ENCODE measurements around the gene ANKUB1.

Gene ANKUB1

GRCh38 chr3:149777414-149778214 is 14.7 kb downstream of the ANKUB1 start:
- TF ChIP-seq, protein P1, sequence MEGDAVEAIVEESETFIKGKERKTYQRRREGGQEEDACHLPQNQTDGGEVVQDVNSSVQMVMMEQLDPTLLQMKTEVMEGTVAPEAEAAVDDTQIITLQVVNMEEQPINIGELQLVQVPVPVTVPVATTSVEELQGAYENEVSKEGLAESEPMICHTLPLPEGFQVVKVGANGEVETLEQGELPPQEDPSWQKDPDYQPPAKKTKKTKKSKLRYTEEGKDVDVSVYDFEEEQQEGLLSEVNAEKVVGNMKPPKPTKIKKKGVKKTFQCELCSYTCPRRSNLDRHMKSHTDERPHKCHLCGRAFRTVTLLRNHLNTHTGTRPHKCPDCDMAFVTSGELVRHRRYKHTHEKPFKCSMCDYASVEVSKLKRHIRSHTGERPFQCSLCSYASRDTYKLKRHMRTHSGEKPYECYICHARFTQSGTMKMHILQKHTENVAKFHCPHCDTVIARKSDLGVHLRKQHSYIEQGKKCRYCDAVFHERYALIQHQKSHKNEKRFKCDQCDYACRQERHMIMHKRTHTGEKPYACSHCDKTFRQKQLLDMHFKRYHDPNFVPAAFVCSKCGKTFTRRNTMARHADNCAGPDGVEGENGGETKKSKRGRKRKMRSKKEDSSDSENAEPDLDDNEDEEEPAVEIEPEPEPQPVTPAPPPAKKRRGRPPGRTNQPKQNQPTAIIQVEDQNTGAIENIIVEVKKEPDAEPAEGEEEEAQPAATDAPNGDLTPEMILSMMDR (IDR thresholded peaks at IDR 0.05; ENCODE audit: insufficient read depth, low read depth, low read length, missing control alignments) = no peak
- no peak overlapping the region for H3K4me3 ChIP-seq (ENCODE audit: low read length)
- DNase-seq (ENCODE audit: low read depth) = no peak

DNA sequence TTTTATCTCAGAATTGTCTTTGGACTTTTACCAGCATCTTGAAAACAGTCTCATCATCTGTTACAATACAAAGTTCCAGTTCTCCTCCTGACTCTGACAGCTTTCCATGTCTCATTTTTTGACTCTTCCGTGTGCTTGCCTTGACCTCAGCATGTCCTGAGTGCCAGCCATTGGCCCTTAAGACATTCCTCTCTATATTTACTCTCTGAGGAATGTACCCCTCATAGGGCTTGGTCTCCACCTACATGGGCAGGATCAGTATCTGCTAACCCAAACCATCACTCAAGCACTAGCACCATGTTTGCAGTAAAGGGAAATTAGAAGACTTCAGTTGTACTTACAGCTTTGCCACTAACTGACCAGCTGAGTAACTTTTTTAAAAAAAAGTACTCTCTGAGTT is 16.2 kb downstream of the ANKUB1 start:
- no peak for DNase-seq (ENCODE audit: low read depth)
- no peak overlapping the region for H3K4me3 ChIP-seq (ENCODE audit: low read length)
- TF ChIP-seq, protein P1 (IDR thresholded peaks at IDR 0.05; ENCODE audit: insufficient read depth, low read depth, low read length, missing control alignments) = no peak

DNA sequence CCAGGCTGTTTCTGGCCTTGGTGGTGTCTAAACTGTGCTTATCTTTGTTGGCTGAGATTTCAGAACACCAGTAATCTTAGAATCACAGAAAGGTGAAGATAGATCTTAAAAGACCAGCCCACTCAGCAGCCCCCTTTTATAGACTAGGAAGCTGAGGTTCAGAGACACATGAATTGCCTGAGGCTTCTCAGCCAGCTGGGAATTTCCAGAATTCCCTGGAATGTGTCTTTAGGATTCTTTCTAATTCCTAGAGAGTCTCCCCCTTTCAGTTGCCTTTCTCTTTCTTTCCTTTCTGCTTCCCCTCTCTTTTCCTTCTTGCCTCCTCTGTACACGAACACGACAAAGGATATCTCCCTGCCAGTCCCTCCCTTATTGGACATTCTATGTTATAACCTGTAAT is 19.5 kb downstream of the ANKUB1 start:
- no peak overlapping the region for H3K4me3 ChIP-seq (ENCODE audit: low read length)
- no peak for DNase-seq (ENCODE audit: low read depth)
- TF ChIP-seq, protein P1 (IDR thresholded peaks at IDR 0.05; ENCODE audit: insufficient read depth, low read depth, low read length, missing control alignments) = no peak

DNA sequence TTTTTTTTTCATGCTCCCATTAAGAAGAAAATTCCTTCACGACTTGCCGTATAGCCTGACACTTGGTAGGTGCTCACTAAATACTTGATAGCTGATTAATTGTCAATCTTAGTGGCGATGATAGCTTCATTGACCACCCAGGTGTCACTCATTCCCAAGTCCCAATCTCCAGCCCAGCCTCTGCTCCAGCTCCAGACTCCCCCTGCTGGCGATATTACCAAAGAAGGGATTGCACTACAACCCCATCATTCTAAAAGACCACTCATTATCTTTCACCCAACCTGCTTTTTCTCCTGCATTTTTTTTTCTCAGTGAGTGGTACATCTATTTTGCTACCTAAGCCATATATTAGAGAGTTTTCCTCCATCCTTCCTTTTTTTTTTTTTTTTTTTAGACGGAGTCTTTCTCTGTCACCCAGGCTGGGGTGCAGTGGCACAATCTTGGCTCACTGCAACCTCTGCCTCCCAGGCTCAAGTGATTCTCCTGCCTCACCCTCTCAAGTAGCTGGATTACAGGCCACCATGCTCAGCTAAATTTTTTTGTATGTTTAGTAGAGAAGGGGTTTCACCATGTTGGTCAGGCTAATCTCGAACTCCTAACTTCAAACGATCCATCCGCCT is 20.6 kb downstream of the ANKUB1 start:
- DNase-seq (ENCODE audit: low read depth) = peak; percentile 52
- no peak overlapping the region for H3K4me3 ChIP-seq (ENCODE audit: low read length)
- TF ChIP-seq, protein P1 (IDR thresholded peaks at IDR 0.05; ENCODE audit: insufficient read depth, low read depth, low read length, missing control alignments) = peak; percentile 85

- H3K4me3 ChIP-seq (ENCODE audit: low read length) = no peak overlapping the region
- TF ChIP-seq, protein P1 (IDR thresholded peaks at IDR 0.05; ENCODE audit: insufficient read depth, low read depth, low read length, missing control alignments) = peak; percentile 25
- DNase-seq (ENCODE audit: low read depth) = no peak
These were observed 22.1 kb downstream of the ANKUB1 start for GRCh38 chr3:149770246-149770645.

DNA sequence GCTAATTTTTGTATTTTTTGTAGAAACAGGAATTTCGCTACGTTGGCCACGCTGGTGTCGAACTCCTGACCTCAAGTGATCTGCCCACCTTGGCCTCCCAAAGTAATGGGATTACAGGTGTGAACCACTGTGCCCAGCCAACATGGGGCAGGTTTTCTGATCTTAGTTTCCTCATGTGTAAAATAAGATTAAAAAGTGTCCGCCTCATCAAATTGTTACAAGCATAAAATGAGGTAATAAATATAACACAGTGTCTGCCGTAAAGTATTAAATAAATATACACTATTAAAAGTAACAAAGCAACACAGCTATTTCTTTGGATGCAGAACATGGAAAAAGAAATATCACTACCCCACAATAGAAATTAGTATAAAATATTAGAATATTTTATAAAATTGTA is 23.6 kb downstream of the ANKUB1 start:
- no peak overlapping the region for H3K4me3 ChIP-seq (ENCODE audit: low read length)
- TF ChIP-seq, protein P1 (IDR thresholded peaks at IDR 0.05; ENCODE audit: insufficient read depth, low read depth, low read length, missing control alignments) = no peak
- no peak for DNase-seq (ENCODE audit: low read depth)
